Liver (tissue), 9 donors: Measurements from ENCODE around the gene FIBCD1. TPM values are rescaled to one million over a fixed set of nuclear protein-coding genes. Genes with fewer than 3 reads are reported as not detected.

ENCODE experiments used
- DNase-seq: peaks from one replicate; pipeline ENCODE4 v3.0.0-alpha.2; 2017; ENCODE audit warnings: low spot score
- H3K27ac ChIP-seq, 2 donors: one replicate each; pipeline ENCODE4 v1.7.0; 2013; ENCODE audit warnings: inconsistent platforms in 2 of 2, low read length in 2 of 2, control low read depth in 1 of 2, low read depth in 1 of 2, mild to moderate bottlenecking in 1 of 2
- H3K27me3 ChIP-seq, 4 donors: one replicate each; pipeline versions ENCODE4 v1.6.1 to v1.7.0; 2013; ENCODE audit warnings: low read length in 3 of 4, inconsistent platforms in 1 of 4, mild to moderate bottlenecking in 1 of 4, moderate library complexity in 1 of 4; ENCODE audit not compliant: control insufficient read depth in 4 of 4, insufficient read depth in 4 of 4
- H3K36me3 ChIP-seq, 4 donors: one replicate each; pipeline versions ENCODE4 v1.6.1 to v1.7.0; 2013; ENCODE audit warnings: low read length in 3 of 4, mild to moderate bottlenecking in 3 of 4, low read depth in 1 of 4, moderate library complexity in 1 of 4; ENCODE audit not compliant: control insufficient read depth in 4 of 4, insufficient read depth in 3 of 4
- H3K4me1 ChIP-seq, 4 donors: one replicate each; pipeline versions ENCODE4 v1.6.1 to v1.7.0; 2013; ENCODE audit warnings: low read length in 3 of 4, mild to moderate bottlenecking in 3 of 4, moderate library complexity in 1 of 4; ENCODE audit not compliant: control insufficient read depth in 4 of 4, insufficient read depth in 4 of 4
- H3K4me3 ChIP-seq, 3 donors: one replicate each; pipeline versions ENCODE4 v1.6.1 to v1.7.0; 2013; ENCODE audit warnings: low read length in 3 of 3, control low read depth in 1 of 3, low read depth in 1 of 3, mild to moderate bottlenecking in 1 of 3
- H3K9ac ChIP-seq, 2 donors: one replicate each; pipeline ENCODE4 v1.7.0; 2013; ENCODE audit warnings: low read length in 2 of 2, mild to moderate bottlenecking in 2 of 2, moderate library complexity in 2 of 2, control low read depth in 1 of 2, low read depth in 1 of 2
- H3K9me3 ChIP-seq, 4 donors: one replicate each; pipeline versions ENCODE4 v1.6.1 to v1.7.0; 2013; ENCODE audit warnings: low read length in 3 of 4; ENCODE audit not compliant: control insufficient read depth in 4 of 4
- CTCF ChIP-seq: fragments of 150-350 bp; IDR thresholded peaks from 2 replicates; pipeline ENCODE4 v1.5.1; 2017; ENCODE audit warnings: improper control_type of control experiment, low read depth, low read length; ENCODE audit not compliant: missing input control
- EGR1 ChIP-seq, 2 donors: IDR thresholded peaks; 2 replicates each; pipeline ENCODE4 v1.6.1; 2016 to 2018; ENCODE audit warnings: antibody characterized with exemption in 2 of 2, low read depth in 2 of 2
- FOXA1 ChIP-seq: IDR thresholded peaks from 2 replicates; pipeline ENCODE4 v1.6.1; 2016; ENCODE audit warnings: antibody characterized with exemption
- FOXA2 ChIP-seq: IDR thresholded peaks from 2 replicates; pipeline ENCODE4 v1.6.1; 2016; ENCODE audit warnings: antibody characterized with exemption
- GABPA ChIP-seq, 2 donors: IDR thresholded peaks in 1 of 2; conservative IDR thresholded peaks in 1 of 2; 2 replicates each; pipeline ENCODE4 v1.6.1; 2016; ENCODE audit warnings: antibody characterized with exemption in 2 of 2, mild to moderate bottlenecking in 1 of 2, moderate library complexity in 1 of 2
- HNF4A ChIP-seq, 2 donors: conservative IDR thresholded peaks; 2 replicates each; pipeline ENCODE4 v1.6.1; 2016; ENCODE audit warnings: antibody characterized with exemption in 2 of 2, mild to moderate bottlenecking in 2 of 2
- JUND ChIP-seq, 2 donors: IDR thresholded peaks; 2 replicates each; pipeline ENCODE4 v1.6.1; 2016; ENCODE audit warnings: antibody characterized with exemption in 2 of 2
- SP1 ChIP-seq: IDR thresholded peaks from 2 replicates; pipeline ENCODE4 v1.6.1; 2018; ENCODE audit warnings: antibody characterized with exemption, mild to moderate bottlenecking
- TAF1 ChIP-seq: conservative IDR thresholded peaks from 2 replicates; pipeline ENCODE4 v1.6.1; 2016; ENCODE audit warnings: antibody characterized with exemption, mild to moderate bottlenecking
- ZBTB33 ChIP-seq: IDR thresholded peaks from 2 replicates; pipeline ENCODE4 v1.6.1; 2016; ENCODE audit warnings: antibody characterized with exemption
- WGBS: extraction: QIAGEN DNeasy Blood & Tissue Kit; methylation state at CpG from one replicate; pipeline ENCODE4 v1.1.7; 2013; 5-methylcytosine and 5-hydroxymethylcytosine counted together
- polyA plus RNA-seq, 2 donors: library from polyadenylated mRNA; stranded (reverse) in 1 of 2; unstranded in 1 of 2; fragments of 200-250 nt in 1 of 2; fragments of >200 nt in 1 of 2; fragmentation: Nextera tagmentation in 1 of 2; extraction: Ambion mirVana in 1 of 2; gene quantifications; one replicate each; pipeline versions ENCODE4 v1.2.1 to v1.2.3, GENCODE V29; 2013 to 2015
- total RNA-seq, 2 donors: library from RNA; depleted of rRNA; stranded (reverse); fragments of >200 nt; gene quantifications; one replicate each; pipeline ENCODE4 v1.2.3, GENCODE V29; 2014
- TF ChIP-seq, protein P1 (sequence below): IDR thresholded peaks from 2 replicates; pipeline ENCODE4 v1.6.1; 2016; ENCODE audit warnings: antibody characterized with exemption
- TF ChIP-seq, protein P2 (sequence below): IDR thresholded peaks from 2 replicates; pipeline ENCODE4 v1.6.1; 2016; ENCODE audit warnings: antibody characterized with exemption, mild to moderate bottlenecking
- TF ChIP-seq, protein P3 (sequence below): IDR thresholded peaks from 2 replicates; pipeline ENCODE4 v1.6.1; 2016; ENCODE audit warnings: antibody characterized with exemption
- donor health status: healthy.
- donor health status: healthy.
- donor health status: healthy.
- donor health status: healthy.
- donor health status: healthy.

FIBCD1 gene
- total and polyA plus RNA-seq, 4 donors = not detected

DNA sequence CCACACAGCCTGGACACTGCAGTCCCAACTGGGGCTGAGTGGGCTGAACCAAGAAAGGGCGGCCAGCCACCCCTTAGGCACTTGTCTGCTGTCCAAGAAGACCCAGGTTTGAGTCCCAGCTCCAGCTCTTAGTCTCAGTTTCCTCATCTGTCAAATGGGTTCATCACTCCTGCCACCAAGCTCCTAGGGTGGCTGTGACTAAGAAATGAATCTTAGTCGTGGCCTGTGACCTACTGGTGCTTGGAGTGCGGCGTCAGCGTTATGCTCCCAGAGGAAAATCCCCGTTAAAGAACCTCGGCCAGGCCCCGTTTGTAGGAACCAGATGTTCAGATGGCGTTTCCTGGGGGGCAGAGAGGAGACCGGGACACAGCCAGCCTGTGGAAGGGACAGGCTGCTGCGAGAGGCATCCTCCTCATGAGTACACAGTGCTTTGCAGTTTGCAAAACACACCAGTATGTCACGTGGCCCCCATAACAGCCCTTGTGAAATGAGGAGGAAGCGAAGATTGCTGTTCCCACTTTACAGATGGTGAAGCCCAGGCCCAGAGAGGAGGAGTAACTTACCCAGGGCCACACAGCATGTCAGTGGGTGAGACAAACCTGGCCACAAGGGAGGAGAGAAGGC, 3.3 kb downstream of the FIBCD1 start:
- no peak for DNase-seq
- Histone ChIP-seq H3K9me3 (no peaks in the 10 kb centered on the region), H3K4me1 (peaks cover 13 to 23% (median 15%) of the 10 kb centered on the region in 4 donors), H3K27ac (no peak overlapping the region), H3K27me3 (peaks cover 5 to 23% (median 12%) of the 10 kb centered on the region in 4 donors), H3K9ac (no peak overlapping the region), H3K36me3 (no peaks in the 10 kb centered on the region), H3K4me3 (no peak overlapping the region)
- TF ChIP-seq ZBTB33 (no peak), JUND (IDR thresholded peaks at IDR 0.05) (no peak), GABPA (IDR thresholded peaks at IDR 0.05 in 1 of 2, conservative IDR thresholded peaks at IDR 0.05 in 1 of 2) (no peak), FOXA2 (no peak), HNF4A (conservative IDR thresholded peaks at IDR 0.05) (no peak), EGR1 (IDR thresholded peaks at IDR 0.05; ENCODE audit: low read depth in 2 of 2) (no peak), SP1 (no peak)
- TF ChIP-seq, protein P1, sequence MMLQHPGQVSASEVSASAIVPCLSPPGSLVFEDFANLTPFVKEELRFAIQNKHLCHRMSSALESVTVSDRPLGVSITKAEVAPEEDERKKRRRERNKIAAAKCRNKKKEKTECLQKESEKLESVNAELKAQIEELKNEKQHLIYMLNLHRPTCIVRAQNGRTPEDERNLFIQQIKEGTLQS = no peak
- TF ChIP-seq, protein P2, sequence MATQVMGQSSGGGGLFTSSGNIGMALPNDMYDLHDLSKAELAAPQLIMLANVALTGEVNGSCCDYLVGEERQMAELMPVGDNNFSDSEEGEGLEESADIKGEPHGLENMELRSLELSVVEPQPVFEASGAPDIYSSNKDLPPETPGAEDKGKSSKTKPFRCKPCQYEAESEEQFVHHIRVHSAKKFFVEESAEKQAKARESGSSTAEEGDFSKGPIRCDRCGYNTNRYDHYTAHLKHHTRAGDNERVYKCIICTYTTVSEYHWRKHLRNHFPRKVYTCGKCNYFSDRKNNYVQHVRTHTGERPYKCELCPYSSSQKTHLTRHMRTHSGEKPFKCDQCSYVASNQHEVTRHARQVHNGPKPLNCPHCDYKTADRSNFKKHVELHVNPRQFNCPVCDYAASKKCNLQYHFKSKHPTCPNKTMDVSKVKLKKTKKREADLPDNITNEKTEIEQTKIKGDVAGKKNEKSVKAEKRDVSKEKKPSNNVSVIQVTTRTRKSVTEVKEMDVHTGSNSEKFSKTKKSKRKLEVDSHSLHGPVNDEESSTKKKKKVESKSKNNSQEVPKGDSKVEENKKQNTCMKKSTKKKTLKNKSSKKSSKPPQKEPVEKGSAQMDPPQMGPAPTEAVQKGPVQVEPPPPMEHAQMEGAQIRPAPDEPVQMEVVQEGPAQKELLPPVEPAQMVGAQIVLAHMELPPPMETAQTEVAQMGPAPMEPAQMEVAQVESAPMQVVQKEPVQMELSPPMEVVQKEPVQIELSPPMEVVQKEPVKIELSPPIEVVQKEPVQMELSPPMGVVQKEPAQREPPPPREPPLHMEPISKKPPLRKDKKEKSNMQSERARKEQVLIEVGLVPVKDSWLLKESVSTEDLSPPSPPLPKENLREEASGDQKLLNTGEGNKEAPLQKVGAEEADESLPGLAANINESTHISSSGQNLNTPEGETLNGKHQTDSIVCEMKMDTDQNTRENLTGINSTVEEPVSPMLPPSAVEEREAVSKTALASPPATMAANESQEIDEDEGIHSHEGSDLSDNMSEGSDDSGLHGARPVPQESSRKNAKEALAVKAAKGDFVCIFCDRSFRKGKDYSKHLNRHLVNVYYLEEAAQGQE = no peak
- TF ChIP-seq, protein P3, sequence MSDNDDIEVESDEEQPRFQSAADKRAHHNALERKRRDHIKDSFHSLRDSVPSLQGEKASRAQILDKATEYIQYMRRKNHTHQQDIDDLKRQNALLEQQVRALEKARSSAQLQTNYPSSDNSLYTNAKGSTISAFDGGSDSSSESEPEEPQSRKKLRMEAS = no peak
- 89% methylated on average over 13 of the region's 13 CpGs for WGBS

DNA sequence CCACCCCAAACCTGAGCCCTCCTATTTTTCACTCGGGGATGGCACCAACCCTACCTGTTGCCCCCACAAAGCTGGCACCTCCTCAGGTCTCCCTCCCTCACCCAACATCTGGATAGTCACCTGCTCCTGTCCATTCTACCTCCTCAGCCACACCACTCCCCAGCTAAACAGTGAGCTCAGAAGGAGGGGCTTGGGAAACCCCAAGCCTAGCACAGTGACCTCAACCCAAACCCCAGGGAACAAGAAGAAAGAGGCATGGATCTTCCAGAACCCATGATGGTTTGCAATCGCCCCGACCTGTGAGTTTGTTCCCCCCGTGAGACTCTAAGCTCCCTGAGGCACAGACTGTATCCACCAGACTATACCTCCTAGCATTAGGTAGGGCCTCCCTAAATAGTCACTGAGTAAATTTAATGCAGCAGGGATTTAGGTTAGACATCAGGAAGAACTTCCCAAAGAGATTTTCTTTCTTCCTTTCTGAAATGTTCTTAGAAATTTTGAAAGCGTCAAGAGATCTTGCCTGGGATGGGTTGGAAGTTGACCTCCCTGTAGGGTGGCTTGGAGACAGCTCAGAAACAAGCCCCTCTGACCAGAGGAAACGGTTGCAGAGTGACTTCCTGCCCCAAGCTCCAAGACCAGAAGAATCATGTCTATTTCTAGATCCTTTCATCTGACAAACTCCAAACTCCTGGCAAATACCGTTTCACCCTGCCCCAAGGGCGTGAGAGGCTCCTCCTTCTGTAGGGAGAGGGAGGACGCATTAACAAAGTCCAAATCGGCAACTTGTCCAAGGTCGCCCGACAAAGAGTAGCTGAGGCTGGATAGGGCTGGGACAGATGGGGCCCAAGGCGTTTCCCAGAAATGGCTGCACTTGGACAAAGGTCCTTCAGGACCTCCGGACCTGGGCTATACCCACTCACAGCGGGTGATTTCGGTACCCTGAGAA, 4.1 kb downstream of the FIBCD1 start:
- H3K27me3 ChIP-seq = peaks cover 5 to 23% (median 9%) of the 10 kb centered on the region in 4 donors
- TF ChIP-seq CTCF (no peak), EGR1 (IDR thresholded peaks at IDR 0.05; ENCODE audit: low read depth in 2 of 2) (no peak), TAF1 (no peak), FOXA1 (no peak)
- TF ChIP-seq, protein P1 = no peak
- H3K36me3 ChIP-seq = no peaks in the 10 kb centered on the region
- DNase-seq = no peak
- 55% methylated on average over 16 of the region's 16 CpGs for WGBS
- H3K9me3 ChIP-seq = no peaks in the 10 kb centered on the region
- H3K27ac ChIP-seq = no peak overlapping the region
- no peak overlapping the region for H3K4me3 ChIP-seq
- H3K9ac ChIP-seq = no peak overlapping the region
- H3K4me1 ChIP-seq = peaks cover 13 to 19% (median 15%) of the 10 kb centered on the region in 4 donors
